Heart left ventricle (tissue), 13 donors: ENCODE results near the gene TUBB.

Experiments
- POLR2A ChIP-seq, 2 donors: fragments of 450-650 bp; IDR thresholded peaks; one replicate each; pipeline ENCODE4 v1.6.1; 2017; ENCODE audit warnings: antibody characterized with exemption in 2 of 2, mild to moderate bottlenecking in 2 of 2, moderate library complexity in 2 of 2
- TF ChIP-seq, protein P1 (sequence below), 12 donors: fragments of 200-600 bp; sonication (generic) in 4 of 12; IDR thresholded peaks; one replicate each; pipeline versions ENCODE4 v1.5.0 to v1.8.0; 2018 to 2022; ENCODE audit warnings: antibody characterized with exemption in 12 of 12, mild to moderate bottlenecking in 5 of 12
- donor health status: ischemic (EF 13 %, LVEDD 7.1; RV severe dilation, severe dysfunction).
- donor health status: DM: no; HTN: yes; CAD: no.
- donor health status: DM: no; HTN: no; CAD: no.
- donor health status: ischemic (EF 25% LVEDD 6.9; RV normal size, moderate dysfunction).
- donor health status: ischemic (EF 25% LVEDD 5.7; RV mildly dilated, moderate dysfunction).
- donor health status: ischemic (EF 35%, LVEDD 5.7; RV mildly dilated, moderate dysfunction).
- donor health status: nonischemic (EF 11% LVEDD 7.7; RV severe dilation, severe dysfunction).
- donor health status: DM: yes; HTN: yes; CAD: no.
- donor health status: PGD.
- donor health status: ischemic (EF 29% LVEDD 5.4; RV normal size, mild dysfunction).
- donor health status: nonischemic (EF 23%, LVEDD 6.1; RV moderate dilation, normal function).

DNA sequence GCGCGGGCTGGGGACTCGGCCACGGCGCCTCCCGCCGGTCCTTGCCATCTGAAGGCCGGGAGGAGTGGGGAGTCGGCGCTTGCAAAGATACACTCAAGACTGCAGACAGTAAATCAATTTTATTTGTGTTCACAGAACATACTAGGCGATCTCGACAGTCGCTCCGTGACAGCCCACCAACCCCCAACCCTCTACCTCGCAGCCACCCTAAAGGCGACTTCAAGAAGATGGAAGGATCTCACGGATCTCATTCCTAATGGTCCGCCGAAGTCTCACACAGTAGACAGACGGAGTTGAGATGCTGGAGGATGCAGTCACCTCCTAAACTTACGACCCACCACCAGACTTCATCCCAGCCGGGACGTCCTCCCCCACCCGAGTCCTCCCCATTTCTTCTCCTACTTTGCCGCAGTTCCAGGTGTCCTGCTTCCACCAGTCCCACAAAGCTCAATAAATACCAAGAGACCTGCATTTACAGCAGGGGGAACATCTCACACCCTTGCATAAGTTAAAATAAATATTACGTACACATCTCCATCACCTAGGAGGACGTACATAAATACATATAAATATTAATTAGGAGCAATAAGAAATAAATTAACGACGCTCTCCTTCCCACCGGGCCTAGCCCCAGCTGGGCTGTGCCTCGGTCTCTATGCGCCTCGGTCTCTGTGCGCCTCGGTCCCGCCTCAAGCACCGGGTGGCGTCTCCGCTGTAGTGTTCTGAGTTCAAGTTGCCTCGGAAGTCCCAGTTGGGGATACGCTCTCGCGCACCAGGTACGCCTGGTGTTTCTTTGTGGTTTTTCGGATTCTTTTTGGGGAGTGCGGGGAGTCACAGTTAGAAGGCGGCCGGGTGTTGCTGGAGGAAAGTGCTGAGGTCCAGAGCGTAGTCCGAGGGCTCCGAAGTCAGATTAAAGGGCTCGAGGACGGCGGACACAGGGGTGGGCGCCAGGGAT, 23.2 kb downstream of the TUBB start:
- TF ChIP-seq, protein P1, sequence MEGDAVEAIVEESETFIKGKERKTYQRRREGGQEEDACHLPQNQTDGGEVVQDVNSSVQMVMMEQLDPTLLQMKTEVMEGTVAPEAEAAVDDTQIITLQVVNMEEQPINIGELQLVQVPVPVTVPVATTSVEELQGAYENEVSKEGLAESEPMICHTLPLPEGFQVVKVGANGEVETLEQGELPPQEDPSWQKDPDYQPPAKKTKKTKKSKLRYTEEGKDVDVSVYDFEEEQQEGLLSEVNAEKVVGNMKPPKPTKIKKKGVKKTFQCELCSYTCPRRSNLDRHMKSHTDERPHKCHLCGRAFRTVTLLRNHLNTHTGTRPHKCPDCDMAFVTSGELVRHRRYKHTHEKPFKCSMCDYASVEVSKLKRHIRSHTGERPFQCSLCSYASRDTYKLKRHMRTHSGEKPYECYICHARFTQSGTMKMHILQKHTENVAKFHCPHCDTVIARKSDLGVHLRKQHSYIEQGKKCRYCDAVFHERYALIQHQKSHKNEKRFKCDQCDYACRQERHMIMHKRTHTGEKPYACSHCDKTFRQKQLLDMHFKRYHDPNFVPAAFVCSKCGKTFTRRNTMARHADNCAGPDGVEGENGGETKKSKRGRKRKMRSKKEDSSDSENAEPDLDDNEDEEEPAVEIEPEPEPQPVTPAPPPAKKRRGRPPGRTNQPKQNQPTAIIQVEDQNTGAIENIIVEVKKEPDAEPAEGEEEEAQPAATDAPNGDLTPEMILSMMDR (IDR thresholded peaks at IDR 0.05): no peak
- no peak for TF ChIP-seq POLR2A (IDR thresholded peaks at IDR 0.05)
